Activated CD4-positive, alpha-beta T cell treated with anti-CD3 and anti-CD28 coated beads for 4 hours (primary cell): Measurements from ENCODE around the gene F2.

Experiments
- DNase-seq, 2 donors: peaks; one replicate each; pipeline ENCODE4 v3.0.0-alpha.2; 2020

F2 gene

DNA sequence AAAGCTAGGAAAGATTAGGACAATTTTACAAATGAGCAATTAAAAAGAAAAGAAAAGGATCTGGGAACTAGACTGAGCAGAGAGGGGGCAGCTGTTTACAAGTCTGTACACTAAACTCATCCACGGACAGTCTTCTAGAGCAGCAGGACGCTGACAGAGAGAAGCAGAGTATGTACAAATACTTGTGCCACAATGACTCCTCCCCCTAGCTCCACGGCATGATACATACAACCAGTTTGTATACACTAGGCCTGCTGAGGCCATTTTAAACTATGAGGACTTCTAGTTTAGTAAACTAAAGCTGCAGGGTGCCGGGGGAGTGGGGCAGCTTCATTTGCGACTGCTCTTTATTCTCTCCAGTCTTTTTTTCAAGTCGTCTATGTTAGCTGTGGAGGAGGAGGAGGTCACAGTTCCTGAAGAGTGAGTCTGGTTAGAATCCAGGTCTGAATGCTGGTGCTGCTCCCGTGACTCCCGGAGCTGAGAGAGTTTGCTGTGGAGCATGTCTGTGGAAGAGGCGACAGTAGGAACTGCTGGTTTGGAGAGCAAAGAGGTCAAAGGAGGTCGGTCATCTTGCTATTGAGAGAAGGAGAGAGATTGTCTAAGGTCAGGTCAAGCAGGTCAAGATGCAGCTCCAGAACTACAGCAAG lies 24.8 kb downstream of the F2 start:
- no peak for DNase-seq

DNA sequence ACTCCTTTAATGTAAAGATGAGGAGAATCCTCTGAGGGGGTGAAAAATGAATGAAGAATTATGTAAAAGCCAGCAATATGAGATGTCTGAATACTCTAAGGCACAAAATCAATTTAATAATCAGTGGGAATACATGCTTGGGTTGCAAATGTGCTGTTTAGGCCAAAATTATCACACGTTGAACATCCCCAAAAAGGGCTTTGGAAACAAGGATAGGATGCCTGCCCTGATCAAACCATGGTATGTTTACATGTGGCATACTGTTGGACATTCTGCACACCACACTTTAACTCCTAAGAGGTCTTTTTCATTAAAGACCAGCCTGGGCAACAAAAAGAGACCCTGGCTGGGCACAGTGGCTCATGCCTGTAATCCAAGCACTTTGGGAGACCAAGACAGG lies 26.3 kb downstream of the F2 start:
- no peak for DNase-seq

DNA sequence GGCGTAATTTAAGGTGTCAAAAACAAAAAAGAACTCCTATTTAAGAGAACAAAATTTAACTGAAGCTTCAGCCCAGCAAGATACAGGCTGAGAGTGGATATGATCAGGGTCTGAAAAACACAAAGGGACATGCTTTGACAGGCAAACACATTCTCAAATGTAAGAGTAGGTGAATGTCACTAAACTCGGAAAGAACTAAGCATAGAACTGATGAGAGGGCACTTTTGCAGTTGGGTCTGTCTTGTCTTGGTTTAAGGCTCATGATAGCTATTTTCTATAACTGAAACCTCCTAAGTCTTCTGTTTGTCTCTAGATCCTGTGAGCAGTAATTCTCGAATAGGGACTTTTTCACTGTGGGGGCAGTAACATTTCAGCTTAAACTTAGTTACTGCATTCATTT lies 27.0 kb downstream of the F2 start:
- DNase-seq, result no peak

DNA sequence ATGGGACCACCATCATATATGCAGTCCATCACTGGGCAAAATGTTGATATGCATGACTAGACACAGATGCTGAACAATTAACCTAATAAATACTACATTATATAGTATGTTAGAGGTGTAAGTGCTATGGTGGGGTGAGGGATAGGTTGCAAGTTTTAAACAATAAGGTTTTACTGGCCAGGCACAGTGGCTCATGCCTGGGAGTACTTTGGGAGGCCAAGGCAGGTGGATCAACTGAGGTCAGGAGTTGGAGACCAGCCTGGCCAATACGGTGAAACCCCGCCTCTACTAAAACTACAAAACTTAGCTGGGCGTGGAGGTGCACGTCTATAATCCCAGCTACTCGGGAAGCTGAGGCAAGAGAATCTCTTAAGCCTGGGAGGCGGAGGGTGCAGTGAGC lies 28.1 kb downstream of the F2 start:
- DNase-seq, result no peak

DNA sequence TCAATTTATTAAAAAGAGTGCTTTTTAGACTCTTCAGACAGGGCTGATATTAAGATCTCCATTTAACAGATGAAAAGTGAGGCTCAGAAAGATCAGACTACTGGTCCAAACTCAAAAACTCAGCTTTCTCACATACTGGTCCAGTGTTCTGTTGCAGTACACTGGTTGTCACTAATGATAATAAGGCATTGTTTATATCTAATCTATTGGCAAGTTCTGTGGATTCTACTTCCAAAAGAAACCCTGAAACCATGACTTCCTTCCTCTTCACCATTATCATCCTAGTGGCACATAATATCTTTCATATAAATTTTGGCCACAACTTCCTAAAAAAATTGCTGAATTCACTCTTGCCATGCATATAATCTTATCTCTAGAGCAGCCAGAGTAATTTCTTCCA lies 36.9 kb downstream of the F2 start:
- no peak for DNase-seq

DNA sequence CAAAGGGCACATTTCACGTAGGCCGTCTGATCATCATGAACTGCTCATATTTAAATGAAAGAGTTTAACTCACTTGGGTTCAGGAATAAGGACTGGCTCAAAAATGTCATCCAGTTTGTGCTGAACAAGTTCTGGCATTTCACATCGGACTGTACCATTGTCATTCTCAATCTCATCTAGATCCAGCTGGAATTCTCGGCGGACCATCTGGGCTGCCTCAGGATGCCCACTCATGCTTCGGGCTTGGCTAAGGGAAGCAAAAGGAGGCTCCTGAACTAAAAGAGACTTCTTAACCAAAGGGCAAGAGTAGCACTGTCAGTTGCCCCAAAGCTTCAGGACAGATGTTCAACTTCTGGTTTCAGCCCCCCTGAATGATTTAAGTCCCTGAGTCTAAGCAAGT lies 40.2 kb downstream of the F2 start:
- DNase-seq, result no peak

DNA sequence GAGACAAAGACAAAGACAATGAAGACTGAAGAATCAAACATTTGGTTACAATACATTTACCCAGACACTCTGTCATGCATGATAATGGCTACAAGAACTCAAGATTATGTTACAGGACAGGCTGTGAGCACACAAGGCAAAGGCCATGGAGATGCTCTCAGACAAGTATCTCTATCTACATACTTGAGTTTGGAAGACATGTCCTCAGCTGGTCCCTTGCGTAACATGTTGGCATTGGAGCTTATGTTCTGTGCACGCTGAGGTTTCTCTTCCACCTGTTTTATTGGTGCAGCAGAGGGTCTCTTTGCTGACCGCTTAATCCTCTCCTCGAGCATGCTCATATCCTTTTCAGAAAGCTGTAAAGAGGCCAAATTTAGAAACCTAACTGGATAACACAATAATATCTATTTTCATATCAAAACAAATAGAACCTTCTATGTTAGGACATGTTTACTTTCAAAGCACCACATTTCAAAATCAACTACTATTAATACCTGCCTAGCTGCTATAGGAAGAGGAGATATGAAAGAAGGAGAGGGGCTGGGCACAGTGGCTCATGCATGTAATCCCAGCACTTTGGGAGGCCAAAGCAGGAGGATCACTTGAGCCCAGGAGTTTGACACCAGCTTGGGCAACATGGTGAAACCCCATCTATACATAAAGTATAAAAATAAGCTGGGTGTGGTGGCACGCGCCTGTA lies 41.6 kb downstream of the F2 start:
- DNase-seq, result no peak

DNA sequence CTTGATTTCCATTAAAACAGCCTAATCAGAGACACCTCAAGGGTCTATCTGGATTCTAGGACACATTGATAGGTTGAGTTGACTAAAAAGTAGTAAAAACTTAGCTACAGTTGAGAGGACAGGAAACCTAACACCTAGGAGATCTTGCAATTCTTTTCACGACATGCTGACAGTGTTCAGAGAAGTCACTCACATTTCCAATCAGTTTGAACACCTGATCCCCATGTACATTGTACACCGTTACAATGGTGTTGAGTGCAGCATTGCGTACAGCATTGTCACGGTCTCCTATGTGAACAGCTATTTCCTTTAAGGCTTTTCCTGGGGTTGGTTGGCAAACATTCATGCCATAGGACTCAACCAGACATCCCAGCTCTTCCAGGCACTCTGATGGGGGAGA lies 42.8 kb downstream of the F2 start:
- DNase-seq, result no peak

DNA sequence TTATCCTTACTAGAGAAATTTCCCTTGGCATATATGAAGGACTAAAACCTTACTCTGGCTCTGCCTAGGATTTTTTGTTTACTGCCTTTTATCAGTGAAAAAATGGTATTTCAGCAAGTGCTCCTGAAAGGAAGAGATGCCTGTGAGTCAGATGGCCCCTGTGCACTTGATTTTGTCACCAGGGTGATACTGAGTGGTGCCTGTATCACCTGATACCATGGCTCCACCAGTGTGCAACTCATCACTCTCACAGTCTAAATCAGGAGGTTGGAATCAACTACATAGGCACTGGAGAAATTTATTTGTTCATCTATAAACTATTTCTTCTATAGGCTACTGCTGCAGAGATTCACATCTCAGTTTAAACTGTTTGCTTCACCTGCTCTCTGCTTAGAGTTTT lies 43.2 kb downstream of the F2 start:
- no peak for DNase-seq

DNA sequence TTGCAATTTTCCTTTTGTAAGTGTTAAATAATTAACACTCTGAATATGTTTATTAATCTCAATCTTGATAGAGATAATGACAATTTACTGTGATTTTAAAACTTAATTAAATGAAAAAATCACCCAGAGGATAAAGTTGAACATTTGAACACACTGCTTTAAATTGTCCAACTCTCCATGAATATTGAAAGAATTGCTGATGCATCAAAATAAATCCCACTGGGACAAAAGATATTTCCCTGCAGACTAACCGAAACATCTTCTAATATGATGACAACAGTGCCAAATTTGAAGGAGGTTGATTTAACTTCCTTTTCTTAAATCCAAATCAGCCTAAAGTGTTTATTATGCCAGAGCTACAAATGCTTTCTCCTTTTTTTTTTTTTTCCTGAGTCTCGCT lies 47.6 kb downstream of the F2 start:
- DNase-seq, result no peak

DNA sequence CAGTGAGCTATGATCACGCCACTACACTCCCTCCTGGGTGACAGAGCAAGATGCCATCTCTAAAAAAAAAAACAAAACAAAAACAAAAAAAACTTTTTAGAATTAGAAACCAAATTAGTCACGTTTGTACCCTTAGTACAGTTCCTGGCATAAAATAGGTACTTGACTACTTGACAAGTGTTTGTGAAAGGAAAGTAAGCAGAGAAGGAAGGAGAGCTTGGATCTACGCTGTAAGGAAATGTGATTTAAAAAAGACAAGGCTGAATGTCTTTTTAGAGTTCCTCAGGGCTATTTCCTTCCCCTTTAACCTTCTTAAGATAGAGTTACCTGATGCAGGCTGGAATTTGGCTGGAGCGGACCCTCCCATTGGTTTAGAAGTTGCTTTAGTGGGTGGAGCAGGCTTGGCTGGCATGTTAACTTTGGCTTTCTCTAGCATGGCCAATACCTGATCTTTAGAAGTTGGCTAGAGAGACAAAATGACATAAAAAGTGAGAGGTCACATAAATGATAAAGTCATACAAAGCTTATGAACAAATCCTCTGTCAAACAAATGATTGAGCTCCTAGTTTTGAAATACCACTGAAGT lies 50.7 kb downstream of the F2 start:
- no peak for DNase-seq

DNA sequence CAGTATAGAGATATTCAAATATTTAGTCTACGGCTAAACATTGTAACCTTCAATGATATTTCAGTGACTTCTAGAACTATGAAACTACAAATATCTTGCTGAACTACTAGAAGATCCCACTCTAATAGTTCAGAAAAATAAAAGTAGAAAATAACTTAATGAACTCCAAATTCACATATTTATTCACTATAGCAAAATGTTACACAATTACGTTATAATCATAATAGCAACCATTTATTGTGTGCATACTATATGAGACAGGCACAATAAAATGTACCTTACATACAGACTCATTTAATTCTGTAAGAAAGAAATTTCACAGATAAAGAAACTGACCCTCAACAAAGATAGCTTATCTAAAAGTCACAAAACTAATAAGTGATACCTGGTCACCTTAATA lies 57.9 kb downstream of the F2 start:
- DNase-seq, result no peak

DNA sequence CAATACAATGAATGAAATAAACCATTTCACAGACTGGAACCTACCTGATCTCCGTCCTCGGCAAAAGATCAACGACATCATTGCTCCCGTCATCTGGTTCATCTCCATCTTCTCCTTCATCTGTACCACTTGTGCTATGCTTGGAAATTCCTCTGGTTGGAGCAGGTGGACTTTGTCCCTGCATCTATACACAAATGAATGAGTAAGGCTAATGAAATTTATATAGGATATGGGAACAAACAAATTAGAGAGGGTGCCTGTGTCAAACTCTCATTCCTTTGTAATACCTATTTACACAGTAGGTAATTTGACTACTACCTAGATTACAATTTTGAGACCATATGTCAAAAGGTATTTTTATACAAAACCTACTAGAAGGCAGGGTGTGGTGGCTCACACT lies 59.4 kb downstream of the F2 start:
- no peak for DNase-seq
